Loucy (cell line): ENCODE data around the gene B4GALT1.

Experiments
- EZH2phosphoT487 ChIP-seq: fragments of 200-600 bp; IDR thresholded peaks from 2 replicates; pipeline ENCODE4 v1.6.1; 2018; ENCODE audit warnings: antibody characterized with exemption, mild to moderate bottlenecking, moderate library complexity, borderline replicate concordance
- TF ChIP-seq, protein P1 (sequence below): fragments of 200-600 bp; sonication (generic); conservative IDR thresholded peaks from 2 replicates; pipeline ENCODE4 v1.5.1; 2014; ENCODE audit warnings: mild to moderate bottlenecking, antibody characterized with exemption, low read length

DNA sequence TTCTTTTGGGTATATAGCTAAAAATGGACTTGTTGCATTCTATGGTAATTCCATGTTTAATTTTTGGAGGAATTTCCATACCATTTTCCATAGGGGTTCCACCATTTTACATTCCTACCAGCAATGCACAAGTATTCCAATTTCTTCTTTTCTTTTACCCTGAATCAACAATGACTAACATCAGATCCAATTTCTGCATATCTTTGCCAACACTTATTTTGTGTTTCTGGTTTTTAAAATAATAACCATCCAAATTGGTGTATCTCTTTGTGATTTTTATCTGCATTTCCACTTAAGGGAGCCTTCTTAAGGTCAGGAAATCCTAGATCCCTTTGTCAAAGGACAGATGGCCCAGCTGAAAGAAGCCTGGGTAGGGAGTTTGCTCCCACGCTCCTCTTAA is 61.2 kb downstream of the B4GALT1 start:
- no peak for TF ChIP-seq EZH2phosphoT487
- TF ChIP-seq, protein P1, sequence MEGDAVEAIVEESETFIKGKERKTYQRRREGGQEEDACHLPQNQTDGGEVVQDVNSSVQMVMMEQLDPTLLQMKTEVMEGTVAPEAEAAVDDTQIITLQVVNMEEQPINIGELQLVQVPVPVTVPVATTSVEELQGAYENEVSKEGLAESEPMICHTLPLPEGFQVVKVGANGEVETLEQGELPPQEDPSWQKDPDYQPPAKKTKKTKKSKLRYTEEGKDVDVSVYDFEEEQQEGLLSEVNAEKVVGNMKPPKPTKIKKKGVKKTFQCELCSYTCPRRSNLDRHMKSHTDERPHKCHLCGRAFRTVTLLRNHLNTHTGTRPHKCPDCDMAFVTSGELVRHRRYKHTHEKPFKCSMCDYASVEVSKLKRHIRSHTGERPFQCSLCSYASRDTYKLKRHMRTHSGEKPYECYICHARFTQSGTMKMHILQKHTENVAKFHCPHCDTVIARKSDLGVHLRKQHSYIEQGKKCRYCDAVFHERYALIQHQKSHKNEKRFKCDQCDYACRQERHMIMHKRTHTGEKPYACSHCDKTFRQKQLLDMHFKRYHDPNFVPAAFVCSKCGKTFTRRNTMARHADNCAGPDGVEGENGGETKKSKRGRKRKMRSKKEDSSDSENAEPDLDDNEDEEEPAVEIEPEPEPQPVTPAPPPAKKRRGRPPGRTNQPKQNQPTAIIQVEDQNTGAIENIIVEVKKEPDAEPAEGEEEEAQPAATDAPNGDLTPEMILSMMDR: no peak
